Measurements from ENCODE around the gene PTPRG. TPM values are rescaled to one million over a fixed set of nuclear protein-coding genes. Genes with fewer than 3 reads are reported as not detected.

PTPRG gene
- total RNA-seq, 1 donor = 148 TPM

GRCh38 chr3:61618231-61618630 is 56.9 kb downstream of the PTPRG start:
- Histone ChIP-seq H4K20me1 (ENCODE audit: insufficient read depth, low read length) (no peaks in the 10 kb centered on the region), H3K4me3 (ENCODE audit: insufficient read depth, low read length) (no peak overlapping the region), H2AFZ (ENCODE audit: low read length) (no peak overlapping the region), H3K79me2 (ENCODE audit: insufficient read depth, low read length) (peaks cover 37% of the 10 kb centered on the region), H3K27me3 (ENCODE audit: insufficient read depth, low read length) (no peaks in the 10 kb centered on the region), H3K27ac (ENCODE audit: low read depth, low read length) (no peak overlapping the region), H3K4me2 (ENCODE audit: insufficient read depth, low read length) (no peak overlapping the region), H3K4me1 (ENCODE audit: insufficient read depth, low read length) (peaks cover 6% of the 10 kb centered on the region), H3K36me3 (ENCODE audit: insufficient read depth, low read length) (no peaks in the 10 kb centered on the region), H3K9me3 (ENCODE audit: low read depth, low read length) (no peaks in the 10 kb centered on the region)
- no peak for TF ChIP-seq CTCF (IDR thresholded peaks at IDR 0.05; ENCODE audit: extremely low read depth, low read depth, low read length)
- no peak for DNase-seq (ENCODE audit: insufficient read length, low spot score, missing footprints)

- TF ChIP-seq CTCF (IDR thresholded peaks at IDR 0.05; ENCODE audit: extremely low read depth, low read depth, low read length) = no peak
- no peak for DNase-seq (ENCODE audit: insufficient read length, low spot score, missing footprints)
- Histone ChIP-seq H3K4me3 (ENCODE audit: insufficient read depth, low read length) (no peak overlapping the region), H3K4me1 (ENCODE audit: insufficient read depth, low read length) (peaks cover 6% of the 10 kb centered on the region), H3K4me2 (ENCODE audit: insufficient read depth, low read length) (no peak overlapping the region), H4K20me1 (ENCODE audit: insufficient read depth, low read length) (no peaks in the 10 kb centered on the region), H3K9me3 (ENCODE audit: low read depth, low read length) (no peaks in the 10 kb centered on the region), H2AFZ (ENCODE audit: low read length) (no peak overlapping the region), H3K27me3 (ENCODE audit: insufficient read depth, low read length) (no peaks in the 10 kb centered on the region), H3K79me2 (ENCODE audit: insufficient read depth, low read length) (peaks cover 33% of the 10 kb centered on the region), H3K27ac (ENCODE audit: low read depth, low read length) (no peak overlapping the region), H3K36me3 (ENCODE audit: insufficient read depth, low read length) (no peaks in the 10 kb centered on the region)
Measured at GRCh38 chr3:61618871-61619270, 57.5 kb downstream of the PTPRG start.

- Histone ChIP-seq H3K79me2 (ENCODE audit: insufficient read depth, low read length) (peaks cover 27% of the 10 kb centered on the region), H3K4me3 (ENCODE audit: insufficient read depth, low read length) (no peak overlapping the region), H3K27ac (ENCODE audit: low read depth, low read length) (no peak overlapping the region), H4K20me1 (ENCODE audit: insufficient read depth, low read length) (no peaks in the 10 kb centered on the region), H3K27me3 (ENCODE audit: insufficient read depth, low read length) (no peaks in the 10 kb centered on the region), H3K36me3 (ENCODE audit: insufficient read depth, low read length) (no peaks in the 10 kb centered on the region), H2AFZ (ENCODE audit: low read length) (no peak overlapping the region), H3K4me2 (ENCODE audit: insufficient read depth, low read length) (no peak overlapping the region), H3K9me3 (ENCODE audit: low read depth, low read length) (no peaks in the 10 kb centered on the region), H3K4me1 (ENCODE audit: insufficient read depth, low read length) (peaks cover 6% of the 10 kb centered on the region)
- DNase-seq (ENCODE audit: insufficient read length, low spot score, missing footprints) = no peak
- no peak for TF ChIP-seq CTCF (IDR thresholded peaks at IDR 0.05; ENCODE audit: extremely low read depth, low read depth, low read length)
Measured at GRCh38 chr3:61620073-61620472, 58.7 kb downstream of the PTPRG start.

GRCh38 chr3:61624300-61624699 is 62.9 kb downstream of the PTPRG start:
- Histone ChIP-seq H3K27me3 (ENCODE audit: insufficient read depth, low read length) (no peaks in the 10 kb centered on the region), H2AFZ (ENCODE audit: low read length) (no peak overlapping the region), H3K36me3 (ENCODE audit: insufficient read depth, low read length) (no peaks in the 10 kb centered on the region), H3K79me2 (ENCODE audit: insufficient read depth, low read length) (peaks cover 25% of the 10 kb centered on the region), H3K9me3 (ENCODE audit: low read depth, low read length) (no peaks in the 10 kb centered on the region), H4K20me1 (ENCODE audit: insufficient read depth, low read length) (no peaks in the 10 kb centered on the region), H3K4me3 (ENCODE audit: insufficient read depth, low read length) (no peak overlapping the region), H3K4me1 (ENCODE audit: insufficient read depth, low read length) (peaks cover 20% of the 10 kb centered on the region), H3K27ac (ENCODE audit: low read depth, low read length) (no peak overlapping the region), H3K4me2 (ENCODE audit: insufficient read depth, low read length) (no peak overlapping the region)
- no peak for DNase-seq (ENCODE audit: insufficient read length, low spot score, missing footprints)
- no peak for TF ChIP-seq CTCF (IDR thresholded peaks at IDR 0.05; ENCODE audit: extremely low read depth, low read depth, low read length)

Data from osteoblast (primary cell).